Measurements from ENCODE around the gene SH3BGRL2.

The SH3BGRL2 gene

DNA sequence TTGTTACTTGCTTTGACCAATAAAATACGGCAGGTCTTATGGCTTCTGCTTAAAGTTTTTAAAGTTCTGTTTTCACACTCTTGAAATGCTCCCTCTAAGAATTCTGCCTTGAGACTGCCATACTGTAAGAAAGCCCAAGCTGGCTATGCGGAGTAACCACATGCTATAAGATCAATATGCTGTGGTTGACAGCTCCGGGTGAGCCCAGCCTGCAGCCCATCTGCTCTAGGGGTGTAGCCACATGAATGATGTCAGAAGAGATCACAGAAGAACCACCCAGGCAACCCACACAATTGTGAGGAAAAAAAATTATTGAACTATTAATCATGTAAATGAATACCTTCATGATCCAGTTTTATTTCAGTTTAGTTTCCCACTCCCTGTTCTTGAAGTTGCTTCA is 26.1 kb upstream of the SH3BGRL2 start:
- CTCF ChIA-PET: no interaction called here
- TF ChIP-seq L3MBTL2 (conservative IDR thresholded peaks at IDR 0.05): no peak
- TF ChIP-seq ARNT (IDR thresholded peaks at IDR 0.05): no peak
- TF ChIP-seq SP1 (IDR thresholded peaks at IDR 0.05): no peak
- no peak for TF ChIP-seq NFRKB (IDR thresholded peaks at IDR 0.05)
- TF ChIP-seq ELF4 (IDR thresholded peaks at IDR 0.05): no peak
- TF ChIP-seq LEF1 (IDR thresholded peaks at IDR 0.05; ENCODE audit: borderline replicate concordance): no peak
- no peak for TF ChIP-seq HDGF (IDR thresholded peaks at IDR 0.05; ENCODE audit: borderline replicate concordance)
- no peak for TF ChIP-seq FOXA1 (IDR thresholded peaks at IDR 0.05)
- TF ChIP-seq FOXM1 (IDR thresholded peaks at IDR 0.05; ENCODE audit: borderline replicate concordance): no peak
- TF ChIP-seq BHLHE40 (IDR thresholded peaks at IDR 0.05; ENCODE audit: borderline replicate concordance): no peak
- no peak for TF ChIP-seq CTBP1 (IDR thresholded peaks at IDR 0.05; ENCODE audit: borderline replicate concordance)
- TF ChIP-seq SUZ12 (IDR thresholded peaks at IDR 0.05): no peak
- TF ChIP-seq ZNF384 (IDR thresholded peaks at IDR 0.05): no peak
- no peak for TF ChIP-seq TARDBP (IDR thresholded peaks at IDR 0.05)
- TF ChIP-seq, protein P1, sequence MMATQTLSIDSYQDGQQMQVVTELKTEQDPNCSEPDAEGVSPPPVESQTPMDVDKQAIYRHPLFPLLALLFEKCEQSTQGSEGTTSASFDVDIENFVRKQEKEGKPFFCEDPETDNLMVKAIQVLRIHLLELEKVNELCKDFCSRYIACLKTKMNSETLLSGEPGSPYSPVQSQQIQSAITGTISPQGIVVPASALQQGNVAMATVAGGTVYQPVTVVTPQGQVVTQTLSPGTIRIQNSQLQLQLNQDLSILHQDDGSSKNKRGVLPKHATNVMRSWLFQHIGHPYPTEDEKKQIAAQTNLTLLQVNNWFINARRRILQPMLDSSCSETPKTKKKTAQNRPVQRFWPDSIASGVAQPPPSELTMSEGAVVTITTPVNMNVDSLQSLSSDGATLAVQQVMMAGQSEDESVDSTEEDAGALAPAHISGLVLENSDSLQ (IDR thresholded peaks at IDR 0.05): no peak
- no peak for TF ChIP-seq FOXK2 (IDR thresholded peaks at IDR 0.05)
- POLR2A ChIA-PET: interaction anchor here (1.4 kb wide), 1 partner anchor 26 kb away, joined by 3 read pairs; no protein-coding TSS in a partner anchor
- DNase-seq (ENCODE audit: extremely low spot score): no peak

DNA sequence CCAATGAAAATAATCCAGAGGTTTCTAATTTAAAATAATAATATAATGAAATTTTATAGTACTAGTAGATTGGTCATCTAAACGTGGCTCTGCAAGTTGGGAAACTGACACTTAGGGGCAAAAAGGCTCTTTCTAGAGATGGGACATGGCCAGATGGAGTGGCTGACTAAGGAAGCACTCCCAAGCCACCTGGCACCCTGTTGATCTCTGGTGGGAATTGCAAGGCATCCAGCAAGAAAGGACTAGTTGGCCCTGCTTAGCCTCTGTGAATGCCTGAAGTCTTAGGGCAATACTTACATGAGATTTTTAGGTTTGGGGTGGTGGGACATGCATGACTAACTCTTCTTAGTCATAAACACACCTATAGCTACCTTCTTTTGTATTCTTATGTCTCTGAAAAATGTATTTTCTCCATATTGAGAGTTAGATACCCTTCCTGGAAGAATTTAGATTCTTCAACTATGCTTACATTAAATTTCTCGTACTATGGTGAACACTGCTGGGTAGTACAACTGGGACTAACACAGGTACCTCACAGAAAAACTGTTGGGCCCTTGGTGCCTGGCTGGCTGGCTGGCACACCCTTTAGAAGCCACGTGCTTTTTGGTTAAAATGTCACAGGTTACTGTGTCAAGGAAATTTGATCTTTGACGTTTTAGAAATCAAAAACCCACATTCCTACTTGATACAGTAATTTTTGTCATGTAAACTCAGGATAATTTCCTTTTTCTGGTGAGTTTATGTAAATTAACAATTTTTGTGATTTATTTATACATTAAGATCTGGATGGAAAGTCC is 25.0 kb upstream of the SH3BGRL2 start:
- TF ChIP-seq NFRKB (IDR thresholded peaks at IDR 0.05): no peak
- no peak for TF ChIP-seq TARDBP (IDR thresholded peaks at IDR 0.05)
- no peak for TF ChIP-seq CTBP1 (IDR thresholded peaks at IDR 0.05; ENCODE audit: borderline replicate concordance)
- no peak for TF ChIP-seq FOXK2 (IDR thresholded peaks at IDR 0.05)
- no peak for TF ChIP-seq LEF1 (IDR thresholded peaks at IDR 0.05; ENCODE audit: borderline replicate concordance)
- TF ChIP-seq FOXM1 (IDR thresholded peaks at IDR 0.05; ENCODE audit: borderline replicate concordance): no peak
- TF ChIP-seq ARNT (IDR thresholded peaks at IDR 0.05): no peak
- TF ChIP-seq HDGF (IDR thresholded peaks at IDR 0.05; ENCODE audit: borderline replicate concordance): no peak
- no peak for TF ChIP-seq BHLHE40 (IDR thresholded peaks at IDR 0.05; ENCODE audit: borderline replicate concordance)
- CTCF ChIA-PET: no interaction called here
- no peak for DNase-seq (ENCODE audit: extremely low spot score)
- POLR2A ChIA-PET: no interaction called here

DNA sequence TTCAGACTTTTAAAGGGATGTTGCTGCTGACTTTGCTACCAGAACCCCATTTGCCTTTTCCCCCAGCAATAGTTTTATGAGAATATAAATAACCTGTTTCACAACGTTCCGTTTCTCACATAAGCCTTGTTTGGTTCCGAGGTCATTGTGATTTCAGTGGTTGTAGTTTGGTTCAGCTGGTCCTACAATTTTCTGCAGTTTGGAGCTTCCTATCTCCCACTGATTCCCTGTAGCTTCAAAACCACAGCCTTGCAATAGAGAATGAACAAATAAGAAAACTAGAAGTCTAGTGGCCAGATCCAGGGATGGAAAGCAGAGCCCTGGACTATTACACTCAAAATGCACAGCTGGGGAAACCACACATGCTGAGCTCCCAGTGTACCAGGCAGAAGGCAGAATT is 24.1 kb upstream of the SH3BGRL2 start:
- no peak for DNase-seq (ENCODE audit: extremely low spot score)
- no peak for TF ChIP-seq HDGF (IDR thresholded peaks at IDR 0.05; ENCODE audit: borderline replicate concordance)
- no peak for TF ChIP-seq CTBP1 (IDR thresholded peaks at IDR 0.05; ENCODE audit: borderline replicate concordance)
- TF ChIP-seq, protein P1 (IDR thresholded peaks at IDR 0.05): no peak
- no peak for TF ChIP-seq BHLHE40 (IDR thresholded peaks at IDR 0.05; ENCODE audit: borderline replicate concordance)
- TF ChIP-seq FOXA1 (IDR thresholded peaks at IDR 0.05): no peak
- no peak for TF ChIP-seq SP1 (IDR thresholded peaks at IDR 0.05)
- no peak for TF ChIP-seq ELF4 (IDR thresholded peaks at IDR 0.05)
- TF ChIP-seq TARDBP (IDR thresholded peaks at IDR 0.05): no peak
- TF ChIP-seq FOXK2 (IDR thresholded peaks at IDR 0.05): no peak
- TF ChIP-seq L3MBTL2 (conservative IDR thresholded peaks at IDR 0.05): no peak
- no peak for TF ChIP-seq ARNT (IDR thresholded peaks at IDR 0.05)
- TF ChIP-seq SUZ12 (IDR thresholded peaks at IDR 0.05): no peak
- ChIA-PET POLR2A (interaction anchor here (0.8 kb wide), 1 partner anchor 16 kb away, joined by 4 read pairs; no protein-coding TSS in a partner anchor), CTCF (no interaction called here)

DNA sequence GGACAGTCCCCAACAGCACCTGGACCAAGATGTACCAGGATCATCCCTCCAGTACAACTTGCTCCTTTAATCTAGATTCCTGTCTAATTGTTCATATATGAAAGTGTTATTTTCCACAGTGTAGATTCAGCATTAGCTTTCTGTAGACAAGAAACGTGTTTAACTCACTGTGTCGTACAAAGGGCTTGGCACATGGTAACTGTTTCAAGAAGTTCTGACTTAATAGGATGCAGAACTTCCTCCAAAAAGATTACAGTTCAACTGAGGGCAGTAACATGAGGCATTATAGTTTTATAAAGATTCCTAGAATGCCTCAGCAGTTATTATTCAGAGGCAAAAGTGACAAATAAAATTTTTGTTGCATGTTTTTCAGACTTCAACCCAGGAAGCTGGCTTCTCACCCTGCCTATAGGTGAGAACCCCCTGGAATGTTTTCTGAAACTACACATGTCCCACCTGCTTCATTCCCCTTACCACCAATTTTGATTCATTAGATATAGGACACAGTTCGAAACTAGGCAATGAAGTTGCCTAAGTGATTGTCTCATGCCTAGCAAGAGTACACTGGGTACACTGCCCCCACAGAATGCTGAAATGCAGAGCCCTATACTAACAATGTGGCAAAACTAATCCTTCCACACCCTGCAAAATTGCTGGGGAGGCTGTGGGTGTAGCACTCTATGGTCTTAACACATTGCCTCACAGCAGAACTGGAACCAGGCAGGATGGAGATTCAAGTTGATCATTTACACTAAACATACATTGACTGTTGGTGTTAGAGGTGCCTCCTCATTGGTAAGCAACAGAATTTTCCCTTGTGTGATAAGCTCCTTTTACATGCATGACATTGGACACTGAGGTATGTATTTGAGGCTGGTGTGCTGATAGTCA is 22.6 kb upstream of the SH3BGRL2 start:
- no peak for DNase-seq (ENCODE audit: extremely low spot score)
- POLR2A ChIA-PET: no interaction called here
- TF ChIP-seq FOXA1 (IDR thresholded peaks at IDR 0.05): no peak
- TF ChIP-seq ARNT (IDR thresholded peaks at IDR 0.05): no peak
- no peak for TF ChIP-seq ZNF384 (IDR thresholded peaks at IDR 0.05)
- TF ChIP-seq ELF4 (IDR thresholded peaks at IDR 0.05): no peak
- TF ChIP-seq TARDBP (IDR thresholded peaks at IDR 0.05): no peak
- no peak for TF ChIP-seq BHLHE40 (IDR thresholded peaks at IDR 0.05; ENCODE audit: borderline replicate concordance)
- TF ChIP-seq NFRKB (IDR thresholded peaks at IDR 0.05): no peak
- no peak for TF ChIP-seq SUZ12 (IDR thresholded peaks at IDR 0.05)
- no peak for TF ChIP-seq L3MBTL2 (conservative IDR thresholded peaks at IDR 0.05)
- TF ChIP-seq FOXM1 (IDR thresholded peaks at IDR 0.05; ENCODE audit: borderline replicate concordance): no peak
- CTCF ChIA-PET: no interaction called here

DNA sequence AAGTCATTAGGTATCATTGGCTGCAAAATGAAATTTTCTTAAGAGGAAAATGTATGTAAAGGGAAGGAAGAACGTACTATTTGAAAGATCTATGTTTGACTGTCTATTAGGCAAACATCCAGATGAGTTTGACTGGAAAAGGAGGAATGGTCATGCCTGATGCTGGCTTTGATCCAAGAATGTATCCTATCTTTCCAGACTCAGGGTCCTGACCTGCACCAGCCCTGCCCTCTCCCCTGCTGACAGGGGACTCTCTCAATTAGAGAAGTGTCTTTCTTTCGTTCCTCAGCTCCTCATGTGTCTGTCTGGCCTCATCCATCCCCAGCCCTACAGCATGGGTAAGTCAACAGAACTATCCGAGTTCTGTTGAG is 21.9 kb upstream of the SH3BGRL2 start:
- POLR2A ChIA-PET: no interaction called here
- DNase-seq (ENCODE audit: extremely low spot score): no peak
- CTCF ChIA-PET: no interaction called here
- TF ChIP-seq, protein P1 (IDR thresholded peaks at IDR 0.05): no peak
- no peak for TF ChIP-seq SP1 (IDR thresholded peaks at IDR 0.05)
